NOMO-1 treated with dmso at 0.1 percent for 144 hours (cell line): ENCODE results near the gene C1QTNF8.

Experiments
- DNase-seq: peaks from one replicate; lab custom pipeline; 2025; ENCODE audit not compliant: unreplicated experiment; lab: John Stamatoyannopoulos, UW

The C1QTNF8 gene

GRCh38 chr16:1112506-1113184, 16.6 kb upstream of the C1QTNF8 start:
- no peak for DNase-seq

- DNase-seq: no peak
These were observed 13.6 kb upstream of the C1QTNF8 start for GRCh38 chr16:1109648-1110047.

DNA sequence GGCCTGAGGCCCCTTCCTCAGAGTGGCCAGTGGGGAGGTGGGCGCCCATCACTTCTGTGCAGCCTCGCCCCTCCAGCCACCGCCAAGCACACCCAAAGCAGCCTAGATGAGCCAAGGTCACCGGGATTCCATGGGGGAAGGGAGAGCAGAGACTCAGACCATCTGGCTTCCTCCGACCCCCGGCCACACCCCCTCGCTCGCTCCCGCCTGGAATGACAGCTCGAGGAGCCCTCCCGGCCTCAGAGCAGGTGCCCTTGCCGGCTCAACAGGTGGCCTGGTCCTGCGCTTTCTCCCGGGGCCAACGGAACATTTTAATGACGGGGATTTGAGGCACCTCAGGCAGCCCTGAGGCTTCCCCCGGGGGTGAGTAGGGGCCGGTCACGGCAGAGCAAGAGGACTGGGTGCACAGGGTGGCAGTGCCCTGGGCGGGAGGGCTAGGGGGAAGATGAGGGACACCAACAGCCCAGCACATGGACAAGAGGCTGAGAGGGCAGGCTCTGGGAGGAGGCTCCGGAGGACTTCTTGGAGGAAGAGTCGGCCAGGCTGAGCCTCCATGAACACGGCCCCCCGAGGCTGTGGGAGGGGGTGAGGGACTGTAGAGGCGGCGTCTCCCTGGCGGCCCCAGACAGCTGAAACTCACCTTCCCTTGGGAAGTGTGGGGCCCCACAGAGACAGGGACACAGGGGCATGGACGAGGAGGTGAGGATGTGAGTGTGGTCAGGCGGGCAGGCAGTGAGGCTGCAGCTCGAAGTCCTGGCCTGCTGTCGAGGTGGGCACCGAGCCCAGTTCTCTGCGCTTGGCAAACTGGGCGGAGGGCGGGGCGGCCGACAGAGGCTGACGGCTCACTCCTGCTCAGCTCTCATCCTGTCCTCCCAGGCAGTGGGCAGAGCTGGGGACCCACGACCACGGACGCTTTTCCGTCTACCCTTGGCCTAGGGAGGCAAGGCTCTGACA, 12.5 kb upstream of the C1QTNF8 start:
- no peak for DNase-seq

- DNase-seq: no peak
These were observed 11.7 kb upstream of the C1QTNF8 start for GRCh38 chr16:1107731-1108130.

DNA sequence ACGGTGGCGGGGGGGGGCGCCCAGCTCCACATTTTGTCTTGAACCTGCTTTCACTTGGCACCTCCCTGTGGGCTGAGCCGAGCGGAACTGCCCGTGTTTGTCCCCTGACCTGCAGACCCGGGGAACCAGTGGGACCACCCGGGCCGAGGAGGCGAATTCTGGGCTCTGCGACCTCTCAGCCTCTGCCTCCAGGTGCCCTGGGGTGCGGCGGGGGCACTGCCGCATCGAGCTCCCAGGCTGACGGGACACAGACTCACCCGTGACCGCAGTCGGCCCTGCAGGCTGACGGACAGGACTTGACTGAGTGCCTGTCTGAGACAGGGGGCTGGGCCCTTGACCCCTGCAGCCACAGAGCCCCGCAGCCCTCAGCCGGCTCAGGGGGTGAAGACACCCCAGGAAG, 11.1 kb upstream of the C1QTNF8 start:
- DNase-seq: no peak

DNA sequence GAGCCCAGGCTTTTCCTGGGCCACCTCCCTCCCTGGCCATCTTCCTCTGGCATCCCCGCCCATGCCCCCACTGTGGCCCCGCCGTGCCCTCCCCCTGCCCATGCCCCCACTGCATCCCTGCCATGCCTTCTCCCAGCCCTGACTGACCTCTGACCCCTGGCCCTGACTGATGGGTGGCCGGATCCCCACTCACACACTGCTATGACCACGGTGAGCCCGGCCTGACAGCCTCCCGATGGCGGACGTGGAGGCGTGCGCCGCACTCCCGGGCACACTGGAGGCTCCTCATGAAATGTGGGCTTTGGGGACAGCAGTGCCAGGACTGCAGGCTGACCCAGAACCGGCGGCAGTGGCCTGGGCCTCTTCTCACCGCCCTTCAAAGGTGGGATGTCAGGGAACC, 10.6 kb upstream of the C1QTNF8 start:
- DNase-seq: no peak

GRCh38 chr16:1105888-1106620, 10.0 kb upstream of the C1QTNF8 start:
- no peak for DNase-seq

DNA sequence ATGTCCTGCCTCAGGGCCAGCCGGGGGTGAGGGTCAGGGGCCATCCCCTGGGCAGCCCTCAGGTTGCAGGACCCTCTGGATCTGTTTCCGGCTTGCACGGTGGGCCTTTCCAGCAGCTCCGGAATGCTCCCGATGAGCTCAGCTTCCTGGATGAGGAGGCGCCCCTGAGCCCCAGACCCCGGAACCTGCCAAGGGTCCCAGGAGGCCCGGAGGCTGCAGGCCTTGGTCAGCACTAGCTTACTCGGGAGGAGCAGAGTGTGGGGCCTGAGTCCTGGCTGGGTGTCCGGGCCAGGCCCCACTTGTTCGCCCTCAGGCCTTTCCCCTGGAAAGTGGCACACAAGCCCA, 7.6 kb upstream of the C1QTNF8 start:
- no peak for DNase-seq

DNA sequence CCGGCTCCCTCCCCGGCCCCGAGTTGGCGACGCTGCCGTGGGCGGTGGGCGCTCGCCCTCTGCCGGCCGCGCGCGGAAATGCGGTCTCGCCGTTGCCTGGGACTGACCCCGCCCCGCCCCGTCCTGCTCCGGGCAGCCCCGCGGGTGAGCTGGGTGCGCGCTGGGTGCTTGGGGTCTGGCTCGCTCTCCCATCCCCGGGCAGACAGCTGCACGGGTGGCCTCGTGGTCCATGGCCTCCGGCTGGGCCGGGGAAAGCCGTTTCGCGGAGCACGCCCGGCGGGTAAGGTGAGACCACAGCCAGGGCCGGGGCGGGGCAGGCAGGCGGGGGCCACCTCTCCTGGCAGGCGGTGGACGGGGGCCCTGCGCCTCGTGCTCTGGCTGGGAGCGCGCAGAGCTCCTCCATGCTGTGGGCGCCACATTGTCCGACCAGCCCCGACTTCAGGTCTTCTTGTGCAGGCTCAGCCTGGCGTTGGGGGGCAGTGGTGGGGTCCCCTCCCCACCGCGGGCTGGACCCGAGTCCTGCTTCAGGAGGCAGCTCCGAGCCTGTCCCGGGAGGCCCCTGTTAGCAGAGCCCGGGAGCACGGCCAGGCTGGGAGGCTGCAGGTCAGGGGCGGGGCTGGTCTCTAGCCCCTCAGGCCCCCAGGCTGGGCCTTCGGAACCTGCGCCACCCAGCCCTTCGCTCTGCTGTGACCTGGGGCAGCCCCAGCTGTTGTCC, 7.0 kb upstream of the C1QTNF8 start:
- peak; percentile 10 for DNase-seq

- no peak for DNase-seq
These were observed 6.3 kb upstream of the C1QTNF8 start for GRCh38 chr16:1102333-1102700.

DNA sequence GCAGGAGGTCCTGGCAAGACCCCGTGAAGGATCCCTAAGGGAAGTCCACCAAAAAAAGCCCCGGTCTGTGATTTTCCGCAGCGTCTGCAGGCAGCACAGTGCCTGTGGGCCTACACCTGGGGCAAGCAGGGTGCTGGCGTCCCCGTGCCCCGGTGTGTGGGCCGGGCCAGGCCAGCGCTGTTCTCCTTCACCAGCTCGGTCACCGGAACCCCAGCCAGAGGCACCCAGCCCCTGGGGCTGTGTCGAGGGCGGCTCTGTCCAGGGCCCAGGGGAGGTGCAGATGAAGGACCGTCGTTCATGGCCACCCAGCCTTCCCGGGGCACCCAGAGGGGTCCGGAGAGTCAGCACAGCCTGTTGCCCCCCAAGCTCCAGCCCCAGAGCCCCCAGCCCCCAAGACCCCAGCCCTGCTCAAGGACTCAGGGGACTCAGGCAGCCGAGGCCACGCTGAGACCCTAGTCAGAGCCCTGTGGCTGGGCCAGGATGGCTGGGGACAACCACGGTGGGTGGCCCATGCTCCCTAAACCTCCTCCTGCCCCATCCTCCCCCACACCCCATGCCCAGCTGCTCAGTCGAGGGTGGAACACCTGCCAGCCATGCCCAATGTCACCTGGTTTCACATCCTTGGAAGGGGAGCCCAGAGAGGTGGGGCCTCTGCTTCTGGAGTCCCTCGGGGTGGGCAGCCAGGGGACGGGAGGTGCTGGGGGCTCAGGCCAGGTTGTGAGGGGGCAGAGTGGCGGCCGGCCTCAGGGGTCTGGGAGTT, 5.7 kb upstream of the C1QTNF8 start:
- DNase-seq: no peak

- DNase-seq: no peak
These were observed 5.1 kb upstream of the C1QTNF8 start for GRCh38 chr16:1101133-1101532.

DNA sequence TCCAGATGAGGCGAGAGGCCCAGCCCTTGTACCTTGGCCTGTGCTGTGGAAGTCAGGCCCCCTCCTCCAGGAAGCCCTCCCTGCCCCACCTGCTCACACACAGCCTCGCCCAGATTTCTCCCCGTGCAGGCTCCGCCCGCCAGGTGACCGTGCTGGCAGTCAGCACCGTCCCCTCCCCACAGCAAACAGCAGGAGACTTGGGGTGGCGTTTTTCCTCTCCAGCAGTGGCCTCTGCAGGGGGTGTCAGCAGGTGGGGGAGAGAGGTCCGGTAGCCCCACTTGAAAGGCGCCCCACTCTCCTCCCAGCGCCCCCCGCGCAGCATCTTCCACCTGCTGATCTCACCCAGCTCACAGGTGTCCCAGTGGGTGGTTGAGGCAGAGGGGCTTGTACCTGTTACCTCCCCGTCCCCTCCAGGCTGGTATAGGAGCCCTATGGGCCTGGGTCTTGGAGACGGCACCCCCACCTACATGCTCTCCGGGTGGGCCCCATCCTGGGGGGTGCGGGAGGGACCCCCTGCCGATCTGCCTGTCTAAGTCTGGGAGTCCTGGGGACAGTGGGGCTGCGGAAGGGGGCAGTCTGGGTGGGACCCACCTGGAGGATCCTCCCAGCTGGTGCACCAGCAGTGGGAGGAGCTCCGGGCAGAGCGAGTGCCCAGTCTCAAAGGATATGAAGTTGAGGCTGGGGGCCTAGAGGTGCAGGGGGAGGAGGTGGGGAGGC, 4.2 kb upstream of the C1QTNF8 start:
- DNase-seq: no peak

DNA sequence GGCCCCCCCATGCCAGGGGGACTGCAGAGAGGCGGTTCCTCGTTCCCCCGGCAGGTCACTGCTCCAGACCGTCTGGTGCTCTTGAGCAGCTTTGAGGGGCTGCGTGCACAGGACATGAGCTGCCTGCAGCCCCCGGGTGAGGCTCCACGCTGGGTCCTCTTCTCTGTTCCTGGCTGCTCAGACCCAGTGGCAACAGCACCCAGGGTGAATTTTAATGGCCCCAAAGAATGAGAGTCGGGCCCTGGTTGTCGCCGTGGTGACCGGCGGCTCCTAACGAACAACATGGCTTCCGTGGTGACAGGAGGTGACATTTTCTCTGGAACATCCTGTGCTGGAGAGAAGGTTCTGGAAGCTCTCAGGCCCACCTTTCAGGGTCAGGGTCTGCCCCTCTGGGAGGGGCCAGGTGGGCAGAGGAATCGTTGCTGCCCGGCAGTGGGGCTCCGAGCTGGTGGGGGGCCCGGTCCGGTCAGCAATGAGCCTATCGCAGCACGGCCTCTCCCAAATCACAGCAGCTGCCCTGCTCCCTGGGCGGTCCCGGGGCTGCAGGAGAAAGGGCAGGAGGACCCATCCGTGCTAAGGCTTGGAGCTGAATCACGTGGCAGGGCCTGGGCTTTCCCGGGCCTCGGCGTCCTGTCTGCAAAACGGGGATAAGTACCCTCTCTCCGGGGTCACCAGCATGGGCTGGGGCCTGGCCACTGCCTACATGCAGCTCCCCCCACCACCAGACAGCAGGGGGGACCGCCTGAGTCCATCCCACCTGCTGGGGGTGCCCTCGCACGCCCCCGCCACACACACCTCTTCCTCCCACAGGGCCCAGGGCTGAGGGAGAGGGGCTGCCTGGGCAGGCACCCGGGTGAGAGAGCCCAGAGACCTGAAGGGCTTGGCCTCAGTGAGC, 3.4 kb upstream of the C1QTNF8 start:
- DNase-seq: no peak

- no peak for DNase-seq
These were observed 2.4 kb upstream of the C1QTNF8 start for GRCh38 chr16:1098266-1098991.

DNA sequence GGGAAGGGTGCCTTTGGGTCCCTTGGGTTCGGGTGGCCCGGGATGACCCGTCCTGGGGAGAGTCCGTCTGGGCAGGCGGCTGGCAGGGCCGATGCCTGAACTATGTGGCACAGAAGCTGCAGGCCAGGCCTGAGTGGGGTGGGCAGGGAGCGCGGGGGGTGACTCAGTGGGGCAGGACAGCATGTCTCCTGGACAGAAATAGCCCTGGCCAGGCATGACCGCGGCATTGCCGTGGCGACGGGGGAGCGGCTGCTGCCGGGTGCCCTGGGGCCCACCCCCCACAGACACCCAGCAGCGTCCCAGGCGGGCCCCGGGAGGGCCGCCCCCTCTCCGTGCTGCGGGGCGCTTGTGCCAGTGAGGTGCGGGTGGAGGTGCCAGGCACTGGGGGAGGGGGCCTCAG, 1.8 kb upstream of the C1QTNF8 start:
- DNase-seq: no peak

DNA sequence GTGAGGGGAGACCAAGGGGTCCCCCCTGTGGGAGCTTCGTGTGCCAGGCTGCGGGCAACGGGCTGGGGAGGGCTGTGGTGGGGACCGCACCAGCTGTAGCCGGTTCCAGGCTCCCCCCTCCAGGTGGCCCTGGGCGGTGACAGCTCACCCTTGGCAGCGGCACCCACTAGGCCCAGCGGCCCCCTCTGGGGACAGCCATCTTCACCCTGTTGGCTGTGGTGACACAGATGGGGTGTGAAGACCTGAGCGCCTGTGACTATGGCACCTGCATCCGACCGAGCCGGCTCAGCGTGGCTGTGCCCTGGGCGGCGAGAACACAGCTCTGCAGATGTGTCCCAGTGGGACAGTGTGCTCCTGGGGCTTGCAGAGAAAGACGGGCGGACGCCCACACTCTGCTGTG, 1.1 kb upstream of the C1QTNF8 start:
- no peak for DNase-seq

GRCh38 chr16:1095450-1096168, 435 bp downstream of the C1QTNF8 start:
- no peak for DNase-seq
